GM19238 (cell line): ENCODE measurements around the gene PLPPR3.

ENCODE experiments used
- DNase-seq: peaks from one replicate; pipeline ENCODE4 v3.0.0; 2011; ENCODE audit warnings: low spot score; ENCODE audit not compliant: insufficient read length

Gene PLPPR3

DNA sequence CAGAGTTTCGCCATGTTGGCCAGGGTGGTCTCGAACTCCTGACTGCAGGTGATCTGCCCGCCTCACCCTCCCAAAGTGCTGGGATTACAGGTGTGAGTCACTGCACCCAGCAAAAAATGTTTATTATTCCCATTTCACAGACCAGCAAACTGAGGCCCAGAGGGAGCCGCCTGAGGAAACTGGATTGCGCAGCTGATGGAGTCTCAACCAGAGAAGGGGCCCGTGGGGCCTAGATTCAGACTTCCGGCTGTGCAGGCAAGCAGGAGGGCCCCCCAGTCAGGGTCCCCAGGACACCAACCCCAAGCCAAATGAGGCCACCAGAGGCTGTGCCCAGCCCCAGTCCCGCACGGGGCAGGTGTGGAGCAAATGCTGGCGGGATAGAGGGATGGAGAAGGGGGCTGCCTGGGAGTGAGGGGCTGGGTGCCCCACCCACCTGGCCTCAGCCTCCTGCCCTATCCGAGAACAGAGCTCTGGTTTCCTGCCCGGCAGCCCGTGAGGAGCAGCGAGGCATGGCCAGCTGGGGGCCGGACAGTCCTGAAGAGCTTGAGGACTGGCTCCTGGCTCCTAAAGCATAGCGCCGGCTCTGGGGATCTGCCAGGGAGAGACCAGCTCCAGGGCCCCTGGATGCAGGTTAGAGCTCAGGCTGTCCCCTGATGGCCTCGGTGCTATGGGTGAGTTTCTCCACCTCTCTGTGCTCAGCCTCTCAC, 48.9 kb downstream of the PLPPR3 start:
- no peak for DNase-seq

GRCh38 chr19:772063-772462, 49.7 kb downstream of the PLPPR3 start:
- no peak for DNase-seq

GRCh38 chr19:771332-771785, 50.4 kb downstream of the PLPPR3 start:
- peak; percentile 61 for DNase-seq

DNA sequence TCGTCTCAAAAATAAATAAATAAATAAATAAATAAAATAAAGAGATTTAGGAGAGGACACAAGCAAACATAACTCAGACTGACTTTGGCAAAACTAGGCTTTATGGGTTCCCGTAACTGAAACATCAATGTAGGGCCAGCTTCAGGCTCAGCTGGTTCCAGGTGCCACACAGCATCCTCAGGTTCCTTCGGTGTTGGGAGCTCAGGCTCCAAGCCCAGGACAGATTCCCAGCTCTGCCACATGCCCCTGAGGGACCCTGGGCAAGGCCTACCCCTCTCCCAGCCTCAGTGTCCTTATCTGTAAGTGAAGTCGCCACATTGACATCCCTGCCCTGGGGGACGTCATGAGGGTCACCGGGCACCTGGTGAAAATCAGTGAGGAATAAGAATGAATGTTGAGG, 52.1 kb downstream of the PLPPR3 start:
- DNase-seq, result no peak

DNA sequence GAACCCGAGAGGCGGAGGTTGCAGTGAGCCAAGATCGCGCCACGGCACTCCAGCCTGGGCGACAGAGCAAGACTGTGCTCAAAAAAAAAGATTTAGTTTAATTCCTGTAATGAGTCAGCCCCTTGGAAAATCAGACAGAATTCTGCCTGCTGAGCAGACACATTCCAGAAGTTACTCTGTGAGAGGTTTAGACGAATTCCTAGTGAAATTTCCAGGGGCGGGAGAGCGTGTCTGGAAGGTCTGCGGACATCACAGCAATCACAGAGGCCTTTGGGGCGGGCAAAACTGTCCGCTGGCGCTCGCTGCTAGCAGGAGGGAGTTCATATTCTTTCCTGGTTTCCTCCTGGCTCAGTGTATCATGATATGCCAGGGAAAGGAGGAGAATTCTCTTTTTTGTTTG, 53.3 kb downstream of the PLPPR3 start:
- no peak for DNase-seq

GRCh38 chr19:765179-765738, 56.5 kb downstream of the PLPPR3 start:
- no peak for DNase-seq

GRCh38 chr19:764301-764700, 57.5 kb downstream of the PLPPR3 start:
- no peak for DNase-seq

DNA sequence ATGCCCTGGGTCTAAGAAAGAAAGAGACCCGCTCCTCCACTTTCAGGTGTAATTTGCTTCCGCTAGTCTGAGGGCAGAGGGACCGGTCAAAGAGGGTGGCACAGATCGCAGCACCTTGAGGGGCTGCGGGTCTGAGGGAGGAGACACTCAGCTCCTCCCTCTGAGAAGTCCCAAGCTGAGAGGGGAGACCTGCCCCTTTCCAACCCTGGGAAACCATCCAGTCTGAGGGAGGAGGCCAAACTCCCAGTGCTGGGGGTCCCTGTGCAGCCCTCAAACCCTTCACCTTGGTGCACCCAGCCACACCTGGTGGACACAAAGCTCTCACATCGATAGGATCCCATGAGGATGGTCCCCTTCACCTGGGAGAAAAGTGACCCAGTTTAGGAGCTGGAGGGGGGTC, 57.9 kb downstream of the PLPPR3 start:
- DNase-seq, result no peak

- no peak for DNase-seq
Measured at GRCh38 chr19:763181-763580, 58.6 kb downstream of the PLPPR3 start.
